Measurements from ENCODE around the gene RARB. TPM values are rescaled to one million over a fixed set of nuclear protein-coding genes. Genes with fewer than 3 reads are reported as not detected.

RARB gene
- total RNA-seq, 1 donor from 2014 or later: 15.2 TPM

DNA sequence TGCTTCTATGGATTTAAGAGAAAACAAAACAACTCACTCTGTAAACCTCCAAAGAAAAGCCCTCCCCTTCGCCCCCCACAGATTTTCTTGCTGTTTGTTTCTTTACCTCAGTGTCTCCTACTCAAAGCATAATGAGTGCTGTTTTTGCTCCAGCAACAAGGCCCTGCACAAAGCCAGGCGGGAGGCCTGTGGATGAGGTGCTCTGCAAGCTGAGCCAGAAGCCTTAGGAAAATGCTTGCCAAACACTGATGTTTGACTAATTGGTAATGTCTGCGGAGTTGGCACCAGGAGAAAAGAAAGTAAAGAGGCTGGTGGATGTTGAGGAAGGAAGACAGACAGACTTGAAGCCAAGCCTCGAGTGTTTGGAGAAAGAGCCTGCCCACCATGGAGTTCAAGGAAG, 99.7 kb downstream of the RARB start:
- no peak for ATAC-seq
- no peak for DNase-seq (ENCODE audit: low spot score)
- intact Hi-C loops (cut with DNase I): no loop called here

DNA sequence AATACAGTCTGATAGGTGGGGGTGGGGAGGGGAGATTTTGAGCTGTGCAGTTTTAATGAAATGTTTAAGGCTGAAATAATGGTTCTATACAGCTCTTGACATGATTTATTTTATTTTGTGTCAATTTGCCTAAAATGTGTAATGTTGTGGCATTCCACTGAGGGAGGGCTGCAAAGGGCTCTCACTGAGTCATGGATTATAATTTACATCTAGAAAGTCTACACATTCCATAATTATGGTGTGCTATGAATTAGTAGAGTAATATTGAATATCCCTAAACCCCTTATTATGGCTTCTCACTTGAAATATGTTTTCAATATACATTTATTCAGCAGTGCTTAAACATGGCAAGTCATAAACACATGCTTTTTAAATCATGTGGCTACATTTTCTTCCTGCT, 103.9 kb downstream of the RARB start:
- ATAC-seq (no peak), DNase-seq (ENCODE audit: low spot score) (no peak)
- intact Hi-C loops (cut with DNase I): no loop called here

DNA sequence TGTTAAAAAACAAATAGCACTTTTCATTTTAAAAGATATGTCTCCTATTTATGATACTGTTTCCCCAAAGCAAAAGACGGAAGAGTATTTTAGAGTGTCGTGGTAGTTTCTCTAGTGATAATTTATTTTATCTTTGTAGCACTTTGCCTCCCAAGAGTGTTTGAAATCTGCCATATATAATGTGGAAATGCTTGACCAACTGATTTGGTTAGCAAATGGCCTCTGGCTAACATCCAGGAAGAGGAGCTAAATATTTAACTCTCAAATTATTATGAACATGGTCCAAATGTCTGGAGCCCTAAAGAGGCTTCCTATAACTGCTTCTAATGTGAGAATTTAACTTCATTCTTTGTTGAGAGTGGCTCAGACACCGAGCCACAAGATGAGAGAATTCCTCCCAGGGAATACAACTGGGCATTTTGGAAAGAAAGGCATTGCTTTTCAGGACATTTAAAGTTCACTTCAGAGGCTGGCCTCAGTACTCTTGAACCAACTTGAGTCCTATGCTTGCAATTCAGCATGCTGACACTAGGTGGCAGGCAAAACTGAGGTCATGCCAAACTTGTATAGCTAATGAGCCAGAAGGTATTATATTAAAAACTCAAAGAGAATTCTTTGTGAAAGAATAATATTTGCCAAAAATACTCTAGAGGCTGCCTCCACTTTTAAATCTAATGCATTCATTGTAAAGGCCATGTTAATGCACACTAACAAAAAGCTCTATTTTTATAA, 104.5 kb downstream of the RARB start:
- DNase-seq (ENCODE audit: low spot score) (no peak), ATAC-seq (no peak)
- intact Hi-C loops (cut with DNase I): no loop called here

GRCh38 chr3:25533399-25533798, 105.3 kb downstream of the RARB start:
- ATAC-seq: no peak
- no peak for DNase-seq (ENCODE audit: low spot score)
- intact Hi-C loops (cut with DNase I): no loop called here

DNA sequence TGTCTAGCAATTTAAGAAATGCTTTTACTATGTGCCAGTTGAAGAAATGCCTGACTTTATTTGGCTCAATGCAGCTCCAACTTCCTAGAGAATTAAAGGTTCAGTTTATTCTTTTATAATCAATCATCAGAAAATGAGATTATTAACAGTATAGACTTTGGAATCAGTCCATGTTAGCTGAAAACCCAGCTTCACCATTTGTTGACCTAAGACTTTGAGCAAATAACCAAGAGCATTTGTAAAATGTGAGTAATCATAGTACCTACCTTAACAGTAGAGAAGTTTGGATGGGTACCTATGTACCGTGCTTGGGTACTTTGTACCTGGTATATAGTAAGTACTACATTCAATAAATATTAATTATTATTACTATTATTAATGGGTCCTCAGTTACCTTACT, 105.9 kb downstream of the RARB start:
- DNase-seq (ENCODE audit: low spot score) (no peak), ATAC-seq (no peak)
- intact Hi-C loops (cut with DNase I): no loop called here

DNA sequence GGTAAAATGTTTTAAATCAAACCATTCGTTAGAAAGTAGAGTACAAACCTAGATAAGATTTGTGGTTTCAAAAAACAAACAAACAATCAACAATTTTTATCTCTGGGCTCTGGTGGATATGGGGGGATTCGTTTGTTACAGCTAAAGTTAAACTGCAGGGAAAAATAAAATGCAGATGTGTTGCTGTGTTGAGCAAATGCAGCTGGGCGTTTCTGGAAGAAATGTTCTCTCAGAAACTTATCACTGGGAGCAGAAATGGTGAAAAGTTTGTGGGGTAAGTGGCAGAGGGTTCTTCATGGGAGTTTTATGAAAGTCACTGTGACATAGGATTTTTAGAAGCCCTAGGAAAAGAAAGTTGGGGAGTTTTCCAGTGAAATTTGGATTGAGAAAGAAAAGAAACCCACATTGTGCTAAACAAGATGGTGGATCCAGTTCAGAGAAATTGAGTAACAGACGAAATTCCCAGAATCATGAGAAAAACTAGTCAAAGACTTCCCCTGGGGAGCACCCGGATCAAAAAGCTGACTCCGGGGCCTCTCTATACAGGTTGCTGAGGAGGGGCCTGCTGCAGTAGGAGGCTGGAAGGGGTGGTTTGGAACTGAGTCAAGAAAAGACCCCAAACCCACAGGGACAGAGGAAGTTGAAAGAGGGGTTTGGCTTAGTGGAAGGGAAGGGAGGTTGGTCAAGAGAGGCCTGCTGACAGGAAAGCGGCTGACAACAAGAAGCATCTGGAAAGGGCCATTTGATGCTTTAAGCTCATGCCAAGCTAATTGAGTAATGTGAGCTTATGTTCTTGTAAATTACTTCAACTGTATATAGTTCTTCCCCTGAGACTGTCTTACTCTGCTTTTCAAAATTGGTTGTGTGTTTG, 108.7 kb downstream of the RARB start:
- intact Hi-C loops (cut with DNase I): no loop called here
- peak; percentile 49 for ATAC-seq
- no peak for DNase-seq (ENCODE audit: low spot score)

GRCh38 chr3:25537516-25537915, 109.5 kb downstream of the RARB start:
- DNase-seq (ENCODE audit: low spot score) (no peak), ATAC-seq (no peak)
- intact Hi-C loops (cut with DNase I): no loop called here

DNA sequence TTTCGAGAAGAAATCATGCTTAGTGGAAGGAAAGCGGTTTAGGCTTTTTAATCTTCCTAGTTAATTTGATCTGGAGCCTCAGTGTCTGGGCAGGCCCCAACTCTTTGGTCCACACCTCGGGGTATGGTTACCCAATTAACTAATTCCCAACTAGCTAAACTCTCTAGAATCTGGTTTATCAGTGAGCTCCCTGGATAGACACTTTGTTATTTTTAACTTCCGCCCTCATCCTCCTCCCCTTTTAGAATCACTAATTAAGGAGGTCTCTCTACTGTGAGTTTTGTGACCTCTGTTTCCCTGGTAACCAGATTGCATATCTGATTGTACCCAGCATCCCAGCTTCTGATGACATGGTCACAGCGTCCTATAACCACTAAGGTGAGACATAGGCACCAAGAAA, 112.2 kb downstream of the RARB start:
- intact Hi-C loops (cut with DNase I): no loop called here
- no peak for ATAC-seq
- DNase-seq (ENCODE audit: low spot score): no peak

- peak; percentile 63 for ATAC-seq
- intact Hi-C loops (cut with DNase I): no loop called here
- no peak for DNase-seq (ENCODE audit: low spot score)
Measured at GRCh38 chr3:25542492-25543039, 114.5 kb downstream of the RARB start.

DNA sequence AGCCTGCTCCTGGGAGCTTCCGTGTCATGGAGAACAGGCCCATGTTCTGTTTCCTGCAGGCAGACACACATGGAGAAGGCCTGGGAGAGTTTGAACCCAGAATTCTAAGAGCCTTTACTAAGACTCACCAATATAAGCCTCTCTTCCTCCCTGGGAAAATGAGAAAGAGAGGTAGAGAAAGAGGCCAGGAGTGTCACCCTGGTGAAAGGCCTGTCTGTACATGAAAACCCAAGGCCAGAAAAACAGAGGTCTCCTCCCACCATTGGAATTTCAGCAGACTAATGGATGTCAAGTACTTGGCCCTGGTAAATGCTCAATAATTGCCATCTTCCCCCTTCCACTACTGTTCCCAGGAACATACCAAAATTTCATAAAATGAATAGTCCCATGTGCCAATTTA, 119.0 kb downstream of the RARB start:
- ATAC-seq (no peak), DNase-seq (ENCODE audit: low spot score) (no peak)
- intact Hi-C loops (cut with DNase I): no loop called here

GRCh38 chr3:25547943-25548674, 120.0 kb downstream of the RARB start:
- DNase-seq (ENCODE audit: low spot score) (no peak), ATAC-seq (no peak)
- intact Hi-C loops (cut with DNase I): no loop called here

DNA sequence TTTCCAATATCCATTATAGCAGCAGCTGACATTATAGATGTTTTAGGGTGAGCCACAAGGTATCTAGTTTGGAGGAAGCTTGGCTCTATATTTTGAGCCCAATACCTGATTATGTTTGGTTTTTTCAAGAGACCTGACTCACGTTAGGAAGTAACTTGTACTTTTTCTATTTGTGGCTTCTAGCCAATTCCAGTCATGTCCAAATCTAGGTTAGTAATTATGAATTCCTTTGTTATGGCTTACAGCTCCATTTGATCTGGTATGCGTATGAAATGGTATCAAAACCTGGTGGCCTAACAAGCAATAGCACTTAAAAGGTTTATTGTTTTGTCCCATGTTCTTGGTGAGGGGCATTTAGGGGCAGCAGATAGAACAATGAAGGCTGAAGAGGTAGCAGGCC, 120.8 kb downstream of the RARB start:
- ATAC-seq (no peak), DNase-seq (ENCODE audit: low spot score) (no peak)
- intact Hi-C loops (cut with DNase I): no loop called here

DNA sequence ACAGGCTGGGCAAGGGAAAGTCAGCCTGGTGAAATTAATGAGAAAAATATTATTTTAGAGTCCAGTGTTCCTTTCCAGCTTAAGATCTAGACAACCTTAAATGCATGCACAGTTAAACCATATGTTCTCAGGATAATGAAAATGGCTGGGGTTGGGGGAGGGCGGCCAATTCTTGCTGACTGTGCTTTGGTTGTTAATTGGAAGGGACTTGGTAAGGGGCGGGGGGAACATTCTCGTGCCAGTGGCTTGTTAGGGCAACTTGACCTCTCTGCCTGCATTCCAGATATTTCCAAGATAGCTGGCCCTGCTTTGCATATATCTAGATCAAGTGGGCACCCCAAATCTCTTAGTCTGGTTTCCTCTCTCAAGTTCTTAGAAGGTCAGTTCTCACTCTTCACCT, 124.2 kb downstream of the RARB start:
- ATAC-seq (no peak), DNase-seq (ENCODE audit: low spot score) (no peak)
- intact Hi-C loops (cut with DNase I): no loop called here

- intact Hi-C loops (cut with DNase I): no loop called here
- DNase-seq (ENCODE audit: low spot score) (no peak), ATAC-seq (no peak)
Measured at GRCh38 chr3:25554376-25554775, 126.3 kb downstream of the RARB start.

DNA sequence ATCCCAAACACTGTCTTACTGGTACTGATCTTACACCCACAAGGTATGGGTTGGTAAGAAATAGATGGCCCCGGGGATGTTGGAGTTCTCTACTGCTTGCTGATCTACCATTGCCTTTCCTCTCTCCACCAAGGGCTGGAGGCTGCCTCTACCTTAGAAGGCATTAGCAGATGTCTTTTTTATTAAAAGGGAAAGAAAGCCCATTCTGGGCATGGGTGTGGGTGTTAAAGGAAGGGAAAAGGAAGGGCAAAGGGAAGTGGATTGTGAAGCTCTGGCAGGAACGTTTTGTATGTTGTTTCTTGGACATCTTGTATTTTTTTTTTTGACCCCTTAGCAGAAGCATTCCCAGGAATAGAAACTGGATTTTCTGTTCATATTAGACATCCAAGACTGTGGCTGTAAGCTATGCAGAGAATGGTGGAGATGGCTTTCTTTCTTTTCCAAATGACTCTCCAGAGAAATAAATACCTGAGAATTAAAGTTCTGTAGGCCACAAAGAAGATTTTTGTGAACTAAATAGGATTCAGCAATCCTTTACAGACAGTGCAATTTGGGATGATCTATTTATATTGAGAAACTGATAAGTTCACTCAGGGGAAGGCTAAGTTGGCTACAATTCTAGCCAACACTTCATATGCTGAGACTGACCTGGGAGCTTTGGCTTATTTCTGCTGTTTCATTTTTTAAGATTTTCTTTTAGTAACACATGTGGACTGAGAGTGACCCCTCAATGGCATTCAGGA, 127.8 kb downstream of the RARB start:
- no peak for DNase-seq (ENCODE audit: low spot score)
- intact Hi-C loops (cut with DNase I): no loop called here
- peak; percentile 37 for ATAC-seq

DNA sequence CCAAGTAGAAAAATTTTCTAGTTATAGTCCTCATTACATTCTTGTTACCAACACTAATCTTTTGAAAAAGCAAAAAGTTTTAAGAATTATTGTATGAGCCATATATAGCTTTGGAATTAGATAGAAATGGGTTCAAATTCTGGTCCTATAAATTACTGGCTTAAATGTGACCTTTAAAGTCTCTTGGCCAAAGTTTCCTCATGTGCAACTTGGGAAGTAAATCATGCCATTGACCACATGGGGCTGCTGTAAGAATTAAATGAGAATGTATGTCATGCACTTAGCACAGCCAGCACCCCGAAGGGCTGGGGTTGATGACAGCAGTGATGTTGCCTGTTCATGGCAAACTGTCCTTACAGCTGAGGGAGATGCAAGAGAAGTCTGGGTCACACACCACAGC, 128.4 kb downstream of the RARB start:
- ATAC-seq: no peak
- intact Hi-C loops (cut with DNase I): no loop called here
- DNase-seq (ENCODE audit: low spot score): no peak

GRCh38 chr3:25557694-25558093, 129.6 kb downstream of the RARB start:
- ATAC-seq: peak; percentile 88
- no peak for DNase-seq (ENCODE audit: low spot score)
- intact Hi-C loops (cut with DNase I): no loop called here

- DNase-seq (ENCODE audit: low spot score): no peak
- peak; percentile 83 for ATAC-seq
- intact Hi-C loops (cut with DNase I): no loop called here
Measured at GRCh38 chr3:25558121-25558520, 130.1 kb downstream of the RARB start.

GRCh38 chr3:25558796-25559195, 130.7 kb downstream of the RARB start:
- intact Hi-C loops (cut with DNase I): no loop called here
- ATAC-seq (no peak), DNase-seq (ENCODE audit: low spot score) (no peak)

Measured in sciatic nerve (tissue), 2 donors.